Osteocyte (in vitro differentiated cells): ENCODE results near the gene KIF5C. TPM values are rescaled to one million over a fixed set of nuclear protein-coding genes. Genes with fewer than 3 reads are reported as not detected.

Source experiments
- DNase-seq: peaks from one replicate; pipeline ENCODE4 v3.0.0; 2021; ENCODE audit warnings: mixed read lengths; ENCODE audit not compliant: unreplicated experiment; ENCODE audit errors: extremely low spot score
- H3K27ac Mint-ChIP-seq: one replicate; pipeline ENCODE4 v1.8.0; 2021; ENCODE audit warnings: mild to moderate bottlenecking, mixed read lengths; ENCODE audit not compliant: unreplicated experiment
- H3K27me3 Mint-ChIP-seq: one replicate; pipeline ENCODE4 v1.8.0; 2021; ENCODE audit warnings: mixed read lengths; ENCODE audit not compliant: unreplicated experiment
- H3K36me3 Mint-ChIP-seq: one replicate; pipeline ENCODE4 v1.8.0; 2021; ENCODE audit warnings: mixed read lengths; ENCODE audit not compliant: unreplicated experiment
- H3K4me1 Mint-ChIP-seq: one replicate; pipeline ENCODE4 v1.8.0; 2021; ENCODE audit warnings: mixed read lengths; ENCODE audit not compliant: unreplicated experiment
- H3K4me3 Mint-ChIP-seq: one replicate; pipeline ENCODE4 v1.8.0; 2021; ENCODE audit warnings: mild to moderate bottlenecking, moderate library complexity, mixed read lengths; ENCODE audit not compliant: unreplicated experiment
- H3K9me3 Mint-ChIP-seq: one replicate; pipeline ENCODE4 v1.8.0; 2021; ENCODE audit warnings: mixed read lengths; ENCODE audit not compliant: unreplicated experiment
- total RNA-seq: library from RNA; stranded (reverse); gene quantifications from 2 replicates; pipeline ENCODE4 v1.2.1, GENCODE V29; 2021
- TF ChIP-seq, protein P1 (sequence below): fragments of 200-600 bp; sonication (generic); IDR thresholded peaks from 2 replicates; pipeline ENCODE4 v1.5.0; 2021; ENCODE audit warnings: antibody characterized with exemption, mild to moderate bottlenecking, moderate library complexity

The KIF5C gene
- total RNA-seq, 1 donor from 2014 or later, result 10.2 TPM

DNA sequence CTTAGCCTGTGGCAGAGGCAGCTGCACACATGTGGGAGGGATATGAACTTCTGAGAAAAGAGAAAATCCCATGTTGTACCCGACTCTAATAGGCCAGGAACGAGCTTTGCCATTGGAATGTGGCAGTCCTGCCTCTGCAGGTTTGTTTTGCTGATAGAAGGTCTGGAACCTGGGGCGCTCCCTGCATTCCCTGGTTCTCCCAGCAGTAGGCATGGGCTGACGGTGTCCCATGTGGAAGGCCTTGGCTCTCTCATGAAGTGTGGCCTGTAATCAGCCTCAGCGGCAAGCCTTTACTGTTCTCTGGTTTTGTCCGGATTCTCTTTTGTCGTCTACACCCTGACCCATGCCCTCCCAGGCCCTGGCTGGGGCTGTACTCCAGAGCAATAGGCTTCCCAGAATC is 72.3 kb downstream of the KIF5C start:
- Mint-ChIP-seq H3K4me1 (no peaks in the 10 kb centered on the region), H3K4me3 (no peak overlapping the region), H3K9me3 (peaks cover 4% of the 10 kb centered on the region), H3K36me3 (peaks cover 15% of the 10 kb centered on the region), H3K27ac (no peak overlapping the region), H3K27me3 (no peaks in the 10 kb centered on the region)
- DNase-seq, result no peak
- TF ChIP-seq, protein P1, sequence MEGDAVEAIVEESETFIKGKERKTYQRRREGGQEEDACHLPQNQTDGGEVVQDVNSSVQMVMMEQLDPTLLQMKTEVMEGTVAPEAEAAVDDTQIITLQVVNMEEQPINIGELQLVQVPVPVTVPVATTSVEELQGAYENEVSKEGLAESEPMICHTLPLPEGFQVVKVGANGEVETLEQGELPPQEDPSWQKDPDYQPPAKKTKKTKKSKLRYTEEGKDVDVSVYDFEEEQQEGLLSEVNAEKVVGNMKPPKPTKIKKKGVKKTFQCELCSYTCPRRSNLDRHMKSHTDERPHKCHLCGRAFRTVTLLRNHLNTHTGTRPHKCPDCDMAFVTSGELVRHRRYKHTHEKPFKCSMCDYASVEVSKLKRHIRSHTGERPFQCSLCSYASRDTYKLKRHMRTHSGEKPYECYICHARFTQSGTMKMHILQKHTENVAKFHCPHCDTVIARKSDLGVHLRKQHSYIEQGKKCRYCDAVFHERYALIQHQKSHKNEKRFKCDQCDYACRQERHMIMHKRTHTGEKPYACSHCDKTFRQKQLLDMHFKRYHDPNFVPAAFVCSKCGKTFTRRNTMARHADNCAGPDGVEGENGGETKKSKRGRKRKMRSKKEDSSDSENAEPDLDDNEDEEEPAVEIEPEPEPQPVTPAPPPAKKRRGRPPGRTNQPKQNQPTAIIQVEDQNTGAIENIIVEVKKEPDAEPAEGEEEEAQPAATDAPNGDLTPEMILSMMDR, result no peak

DNA sequence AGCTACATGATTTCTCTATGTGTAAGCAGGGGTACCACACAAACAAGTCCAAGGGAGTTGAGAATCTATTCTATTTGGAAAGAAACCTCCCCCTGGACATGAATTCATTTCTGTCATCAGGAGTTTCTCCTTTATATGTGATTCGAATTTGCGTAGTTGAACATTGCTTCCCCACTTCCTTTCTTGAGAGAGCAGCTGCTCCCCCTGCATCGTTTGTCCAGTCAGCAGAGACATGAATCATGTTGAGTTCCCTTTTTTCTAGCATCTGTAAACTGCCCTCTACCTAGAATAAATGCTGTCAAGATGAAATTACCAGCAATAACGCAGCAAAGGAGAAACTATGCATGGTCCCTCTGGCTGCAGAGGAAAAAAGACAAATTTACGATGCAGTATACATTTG is 73.8 kb downstream of the KIF5C start:
- H3K36me3 Mint-ChIP-seq, result peaks cover 15% of the 10 kb centered on the region
- no peaks in the 10 kb centered on the region for H3K4me1 Mint-ChIP-seq
- no peak for DNase-seq
- H3K27me3 Mint-ChIP-seq, result no peaks in the 10 kb centered on the region
- no peak overlapping the region for H3K27ac Mint-ChIP-seq
- H3K4me3 Mint-ChIP-seq, result no peak overlapping the region
- TF ChIP-seq, protein P1, result no peak
- H3K9me3 Mint-ChIP-seq, result peaks cover 4% of the 10 kb centered on the region

DNA sequence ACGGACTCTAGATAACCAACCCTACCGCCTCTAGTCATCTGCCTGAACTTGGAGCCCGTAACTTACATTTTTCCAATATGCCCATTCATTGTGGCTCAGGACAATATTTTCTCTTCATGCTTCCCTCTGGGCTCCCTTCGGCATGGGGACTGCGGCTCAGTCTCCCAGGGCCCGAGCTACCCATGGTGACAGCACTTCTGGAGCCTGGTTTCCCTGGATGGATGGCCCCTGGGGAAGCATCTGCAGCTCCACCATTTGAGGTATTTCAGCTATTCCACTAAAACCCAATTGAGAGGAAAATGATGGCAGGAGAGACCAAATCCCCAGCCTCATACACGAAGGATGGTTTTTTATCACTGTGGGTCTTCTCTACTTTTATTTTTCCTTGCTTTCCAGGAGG is 74.3 kb downstream of the KIF5C start:
- peak overlapping the region; percentile 59 for H3K27ac Mint-ChIP-seq
- TF ChIP-seq, protein P1, result no peak
- H3K36me3 Mint-ChIP-seq, result peaks cover 15% of the 10 kb centered on the region
- no peak overlapping the region for H3K4me3 Mint-ChIP-seq
- H3K27me3 Mint-ChIP-seq, result no peaks in the 10 kb centered on the region
- no peak for DNase-seq
- no peaks in the 10 kb centered on the region for H3K4me1 Mint-ChIP-seq
- peaks cover 4% of the 10 kb centered on the region for H3K9me3 Mint-ChIP-seq

DNA sequence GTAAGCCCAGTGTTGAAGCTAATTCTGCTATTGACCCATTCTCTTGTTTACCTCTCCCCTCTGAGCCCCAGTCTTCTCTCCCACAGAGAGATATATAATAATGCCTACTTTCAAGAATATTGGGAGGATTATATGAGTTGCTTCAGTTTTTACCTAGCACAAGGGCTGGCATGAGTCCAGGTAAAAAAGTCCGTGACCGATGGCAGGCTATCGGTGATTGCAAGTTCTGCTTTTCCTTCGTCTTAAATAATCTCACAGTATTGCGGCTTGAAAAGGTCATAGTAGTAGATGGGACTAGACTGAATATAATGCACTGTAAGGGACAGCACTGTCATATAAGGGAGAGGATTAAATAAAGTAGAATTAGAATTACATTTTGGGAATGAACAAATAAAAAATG is 77.6 kb downstream of the KIF5C start:
- DNase-seq, result no peak
- TF ChIP-seq, protein P1, result no peak
- H3K4me1 Mint-ChIP-seq, result no peaks in the 10 kb centered on the region
- no peak overlapping the region for H3K4me3 Mint-ChIP-seq
- H3K27ac Mint-ChIP-seq, result no peak overlapping the region
- no peaks in the 10 kb centered on the region for H3K9me3 Mint-ChIP-seq
- H3K36me3 Mint-ChIP-seq, result peaks cover 11% of the 10 kb centered on the region
- H3K27me3 Mint-ChIP-seq, result no peaks in the 10 kb centered on the region

DNA sequence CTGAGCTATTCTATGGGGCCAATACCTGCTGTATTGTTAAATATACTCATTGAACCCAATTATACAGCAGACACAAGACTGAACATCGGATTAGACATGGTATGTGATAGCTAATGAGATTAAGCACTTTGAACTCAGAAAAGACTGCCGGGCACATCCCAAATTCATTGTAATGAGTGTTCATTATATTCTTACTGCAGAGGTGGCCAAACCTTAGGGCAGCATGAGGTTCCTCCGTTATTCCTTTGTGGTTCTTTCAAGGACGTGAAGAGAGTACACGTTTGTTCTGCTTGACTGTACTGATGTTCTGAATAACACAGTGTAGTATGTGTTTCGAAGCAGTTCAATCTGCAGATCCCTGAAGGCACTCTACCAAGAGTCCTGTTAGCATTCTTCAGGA is 78.4 kb downstream of the KIF5C start:
- no peak for DNase-seq
- H3K9me3 Mint-ChIP-seq, result peaks cover 3% of the 10 kb centered on the region
- peaks cover 11% of the 10 kb centered on the region for H3K36me3 Mint-ChIP-seq
- TF ChIP-seq, protein P1, result no peak
- H3K27me3 Mint-ChIP-seq, result no peaks in the 10 kb centered on the region
- H3K4me3 Mint-ChIP-seq, result no peak overlapping the region
- H3K27ac Mint-ChIP-seq, result no peak overlapping the region
- no peaks in the 10 kb centered on the region for H3K4me1 Mint-ChIP-seq
